PC-3 (cell line): ENCODE measurements around the gene AFDN.

Source experiments
- CTCF ChIP-seq: fragments of 300-600 bp; sonication (generic); conservative IDR thresholded peaks from 2 replicates; pipeline ENCODE4 v1.5.1; 2017; ENCODE audit warnings: antibody characterized with exemption, low read depth, mild to moderate bottlenecking, low read length
- EZH2 ChIP-seq: fragments of 300-600 bp; sonication (generic); IDR thresholded peaks from one replicate; pipeline ENCODE4 v1.6.1; 2017; ENCODE audit warnings: antibody characterized with exemption, mild to moderate bottlenecking, low read length; ENCODE audit not compliant: unreplicated experiment

DNA sequence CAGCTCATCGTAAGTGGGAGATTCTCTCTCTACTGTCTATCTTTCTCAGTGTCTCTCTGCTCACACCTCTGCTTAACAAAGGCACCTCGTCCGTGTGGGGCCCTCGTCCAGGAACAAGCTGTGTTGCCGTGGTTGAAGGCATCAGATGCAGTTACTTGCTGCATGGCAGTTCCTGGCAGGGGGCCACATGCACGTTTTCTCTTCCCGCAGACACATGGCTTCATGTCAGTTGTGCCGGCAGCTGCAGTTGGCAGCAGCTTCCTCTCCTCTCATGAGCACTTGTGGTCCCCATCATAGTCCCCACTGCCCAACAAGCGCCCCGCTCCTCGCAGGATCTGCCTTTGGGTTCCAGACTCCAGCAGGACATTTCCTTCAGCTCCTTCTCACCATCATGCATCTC is 7.1 kb upstream of the AFDN start:
- TF ChIP-seq EZH2 (no peak), CTCF (no peak)
